Neuronal stem cell (in vitro differentiated cells): Measurements from ENCODE around the gene NEU3.
"Not testable (repeated sequence)": the region's sequence is repeated elsewhere in the genome, so short reads cannot be mapped to it uniquely, and the experiment has no call there.

Source experiments
- DNase-seq: peaks from one replicate; pipeline ENCODE4 v3.0.0-alpha.2; 2013; ENCODE audit warnings: low spot score
- H2AFZ ChIP-seq: one replicate; pipeline ENCODE4 v1.6.1; 2013; ENCODE audit warnings: mild to moderate bottlenecking, low read length, inconsistent platforms
- H2AK5ac ChIP-seq: 2 replicates; pipeline ENCODE4 v1.6.1; 2013; ENCODE audit warnings: low read depth, mild to moderate bottlenecking, inconsistent platforms, low read length, moderate library complexity, mixed read lengths
- H2BK120ac ChIP-seq: 2 replicates; pipeline ENCODE4 v1.6.1; 2013; ENCODE audit warnings: low read depth, mild to moderate bottlenecking, inconsistent platforms, low read length, moderate library complexity, mixed read lengths
- H2BK12ac ChIP-seq: one replicate; pipeline ENCODE4 v1.6.1; 2013; ENCODE audit warnings: low read length, inconsistent platforms
- H2BK15ac ChIP-seq: 2 replicates; pipeline ENCODE4 v1.6.1; 2013; ENCODE audit warnings: mild to moderate bottlenecking, low read length, inconsistent platforms, mixed read lengths
- H2BK5ac ChIP-seq: one replicate; pipeline ENCODE4 v1.6.1; 2013; ENCODE audit warnings: inconsistent platforms, mild to moderate bottlenecking, low read length, moderate library complexity
- H3K14ac ChIP-seq: one replicate; pipeline ENCODE4 v1.6.1; 2013; ENCODE audit warnings: low read length, inconsistent platforms
- H3K18ac ChIP-seq: 2 replicates; pipeline ENCODE4 v1.6.1; 2013; ENCODE audit warnings: low read length, inconsistent platforms
- H3K23ac ChIP-seq: 2 replicates; pipeline ENCODE4 v1.6.1; 2013; ENCODE audit warnings: low read depth, mild to moderate bottlenecking, mixed read lengths, low read length, inconsistent platforms; ENCODE audit not compliant: poor library complexity
- H3K27ac ChIP-seq: replicated peaks from 3 replicates; pipeline ENCODE4 v1.5.1; 2013; ENCODE audit warnings: low read length, inconsistent platforms
- H3K27me3 ChIP-seq, 3 experiments: 2 replicates each; pipeline ENCODE4 v1.6.1; 2013; ENCODE audit warnings: low read length in 3 of 3, mild to moderate bottlenecking in 2 of 3, inconsistent platforms in 1 of 3, low read depth in 1 of 3, mixed read lengths in 1 of 3, moderate library complexity in 1 of 3; ENCODE audit not compliant: control insufficient read depth in 3 of 3, insufficient read depth in 3 of 3
- H3K36me3 ChIP-seq, 2 donors: replicated peaks in 1 of 2; 2 replicates each; pipeline ENCODE4 v1.6.1; 2013; ENCODE audit warnings: low read length in 2 of 2; ENCODE audit not compliant: control insufficient read depth in 2 of 2, insufficient read depth in 2 of 2
- H3K4ac ChIP-seq: 2 replicates; pipeline ENCODE4 v1.6.1; 2013; ENCODE audit warnings: inconsistent platforms, mild to moderate bottlenecking, low read length, moderate library complexity
- H3K4me1 ChIP-seq, 2 donors: 1 replicate in 1 of 2; 2 replicates in 1 of 2; pipeline ENCODE4 v1.6.1; 2013; ENCODE audit warnings: low read length in 2 of 2, low read depth in 1 of 2; ENCODE audit not compliant: control insufficient read depth in 2 of 2, insufficient read depth in 1 of 2
- H3K4me2 ChIP-seq: one replicate; pipeline ENCODE4 v1.6.1; 2013; ENCODE audit warnings: mild to moderate bottlenecking, low read length, inconsistent platforms; ENCODE audit not compliant: insufficient read depth, poor library complexity, severe bottlenecking
- H3K4me3 ChIP-seq, 2 donors: 2 replicates each; pipeline ENCODE4 v1.5.1; 2013; ENCODE audit warnings: low read length in 2 of 2, mild to moderate bottlenecking in 2 of 2, inconsistent platforms in 1 of 2, moderate library complexity in 1 of 2
- H3K79me1 ChIP-seq: one replicate; pipeline ENCODE4 v1.6.1; 2013; ENCODE audit warnings: low read depth, mild to moderate bottlenecking, inconsistent platforms, low read length, moderate library complexity
- H3K9ac ChIP-seq: one replicate; pipeline ENCODE4 v1.6.1; 2013; ENCODE audit warnings: mild to moderate bottlenecking, low read depth, low read length, inconsistent platforms; ENCODE audit not compliant: poor library complexity
- H3K9me3 ChIP-seq, 2 donors: replicated peaks in 1 of 2; 2 replicates each; pipeline versions ENCODE3 to v1.6.1; 2013; ENCODE audit warnings: low read length in 2 of 2, mild to moderate bottlenecking in 2 of 2, inconsistent platforms in 1 of 2, low read depth in 1 of 2, mixed read lengths in 1 of 2, moderate library complexity in 1 of 2; ENCODE audit not compliant: control insufficient read depth in 2 of 2, insufficient read depth in 1 of 2
- H4K8ac ChIP-seq: one replicate; pipeline ENCODE4 v1.6.1; 2013; ENCODE audit warnings: low read depth, mild to moderate bottlenecking, inconsistent platforms, low read length, moderate library complexity
- H4K91ac ChIP-seq: one replicate; pipeline ENCODE4 v1.6.1; 2013; ENCODE audit warnings: low read length, low read depth, mild to moderate bottlenecking, inconsistent platforms; ENCODE audit not compliant: poor library complexity
- whole genome bisulfite sequencing, 2 donors: extraction: QIAGEN DNeasy Blood & Tissue Kit; methylation state at CpG; one replicate each; pipeline ENCODE4 v1.1.7; 2013; ENCODE audit warnings: missing lambda C conversion rate in 2 of 2, mixed read lengths in 1 of 2; ENCODE audit not compliant: insufficient read length in 2 of 2, insufficient replicate concordance in 1 of 2; ENCODE audit errors: extremely low coverage in 2 of 2; 5-methylcytosine and 5-hydroxymethylcytosine counted together

Gene NEU3

GRCh38 chr11:74957937-74958629 is 30.6 kb upstream of the NEU3 start:
- Histone ChIP-seq H3K4ac (no peak overlapping the region), H3K18ac (no peak overlapping the region), H3K23ac (no peak overlapping the region), H4K91ac (no peak overlapping the region), H3K4me3 (no peak overlapping the region), H2BK15ac (no peak overlapping the region), H3K9ac (no peak overlapping the region), H3K9me3 (peaks cover 0 to 2% of the 10 kb centered on the region in 2 donors), H3K14ac (no peak overlapping the region), H3K36me3 (peaks cover 8 to 74% of the 10 kb centered on the region in 2 donors), H3K27ac (no peak overlapping the region), H2BK5ac (no peak overlapping the region), H3K4me1 (no peaks in the 10 kb centered on the region), H3K27me3 (no peaks in the 10 kb centered on the region), H2AK5ac (no peak overlapping the region), H3K4me2 (no peak overlapping the region), H2BK120ac (no peak overlapping the region), H2AFZ (no peak overlapping the region), H4K8ac (no peak overlapping the region), H3K79me1 (peaks cover 4% of the 10 kb centered on the region), H2BK12ac (no peak overlapping the region)
- whole genome bisulfite sequencing, 2 donors = no CpG with 5 or more reads among the region's 1 CpG
- DNase-seq = no peak

GRCh38 chr11:74960128-74960527 is 28.6 kb upstream of the NEU3 start:
- not testable (repeated sequence) for H3K9me3 ChIP-seq, H2AK5ac ChIP-seq, H2AFZ ChIP-seq, H3K14ac ChIP-seq, H3K18ac ChIP-seq, H2BK5ac ChIP-seq, H4K91ac ChIP-seq, H2BK15ac ChIP-seq, H3K4me3 ChIP-seq, H3K4ac ChIP-seq, H3K23ac ChIP-seq, H2BK120ac ChIP-seq, DNase-seq, H4K8ac ChIP-seq, H3K27ac ChIP-seq, H2BK12ac ChIP-seq, H3K4me2 ChIP-seq, H3K4me1 ChIP-seq, H3K27me3 ChIP-seq, H3K79me1 ChIP-seq, H3K9ac ChIP-seq
- H3K36me3 ChIP-seq = peaks cover 4 to 76% of the 10 kb centered on the region in 2 donors
- WGBS, 2 donors = no CpG with 5 or more reads among the region's 6 CpGs

GRCh38 chr11:74966651-74967050 is 22.1 kb upstream of the NEU3 start:
- no peak overlapping the region for H3K4me3 ChIP-seq
- no peak overlapping the region for H2AK5ac ChIP-seq
- H3K27ac ChIP-seq = no peak overlapping the region
- no peak overlapping the region for H3K4me2 ChIP-seq
- no peak overlapping the region for H3K4ac ChIP-seq
- no peak for DNase-seq
- H2AFZ ChIP-seq = no peak overlapping the region
- no CpG with 5 or more reads among the region's 5 CpGs for WGBS, 2 donors
- no peak overlapping the region for H3K9ac ChIP-seq
- H4K8ac ChIP-seq = no peak overlapping the region
- H3K9me3 ChIP-seq = no peaks in the 10 kb centered on the region
- no peak overlapping the region for H4K91ac ChIP-seq
- H3K4me1 ChIP-seq = no peaks in the 10 kb centered on the region
- no peaks in the 10 kb centered on the region for H3K27me3 ChIP-seq
- peaks cover 1% of the 10 kb centered on the region for H3K79me1 ChIP-seq
- H3K36me3 ChIP-seq = peaks cover 7 to 98% of the 10 kb centered on the region in 2 donors
- no peak overlapping the region for H2BK120ac ChIP-seq
- no peak overlapping the region for H2BK15ac ChIP-seq
- no peak overlapping the region for H2BK12ac ChIP-seq
- H3K18ac ChIP-seq = no peak overlapping the region
- H3K23ac ChIP-seq = no peak overlapping the region
- H3K14ac ChIP-seq = no peak overlapping the region
- H2BK5ac ChIP-seq = no peak overlapping the region

GRCh38 chr11:74970852-74971395 is 17.8 kb upstream of the NEU3 start:
- H3K4ac ChIP-seq = no peak overlapping the region
- H2BK15ac ChIP-seq = no peak overlapping the region
- no peak overlapping the region for H3K23ac ChIP-seq

More at GRCh38 chr11:74970852-74971395, 17.8 kb upstream of the NEU3 start:
- no peak for DNase-seq
- Histone ChIP-seq H4K91ac (no peak overlapping the region), H2BK5ac (no peak overlapping the region), H2BK120ac (no peak overlapping the region), H3K18ac (no peak overlapping the region), H3K27me3 (no peaks in the 10 kb centered on the region), H3K4me2 (no peak overlapping the region), H3K27ac (no peak overlapping the region), H4K8ac (no peak overlapping the region), H3K9me3 (no peaks in the 10 kb centered on the region), H2BK12ac (no peak overlapping the region), H3K4me3 (no peak overlapping the region), H3K36me3 (peaks cover 14 to 95% of the 10 kb centered on the region in 2 donors), H3K9ac (no peak overlapping the region), H3K4me1 (no peaks in the 10 kb centered on the region), H3K14ac (no peak overlapping the region), H2AFZ (no peak overlapping the region), H3K79me1 (no peaks in the 10 kb centered on the region), H2AK5ac (no peak overlapping the region)
- no CpG with 5 or more reads among the region's 1 CpG for WGBS, 2 donors
